ENCODE data around the gene KCNT1. TPM values are rescaled to one million over a fixed set of nuclear protein-coding genes. Genes with fewer than 3 reads are reported as not detected.
"Not testable (repeated sequence)": the region's sequence is repeated elsewhere in the genome, so short reads cannot be mapped to it uniquely, and the experiment has no call there.

KCNT1 gene
- not detected in 2 replicates for total RNA-seq (2014; rRNA removed; shearing (Covaris generic))

DNA sequence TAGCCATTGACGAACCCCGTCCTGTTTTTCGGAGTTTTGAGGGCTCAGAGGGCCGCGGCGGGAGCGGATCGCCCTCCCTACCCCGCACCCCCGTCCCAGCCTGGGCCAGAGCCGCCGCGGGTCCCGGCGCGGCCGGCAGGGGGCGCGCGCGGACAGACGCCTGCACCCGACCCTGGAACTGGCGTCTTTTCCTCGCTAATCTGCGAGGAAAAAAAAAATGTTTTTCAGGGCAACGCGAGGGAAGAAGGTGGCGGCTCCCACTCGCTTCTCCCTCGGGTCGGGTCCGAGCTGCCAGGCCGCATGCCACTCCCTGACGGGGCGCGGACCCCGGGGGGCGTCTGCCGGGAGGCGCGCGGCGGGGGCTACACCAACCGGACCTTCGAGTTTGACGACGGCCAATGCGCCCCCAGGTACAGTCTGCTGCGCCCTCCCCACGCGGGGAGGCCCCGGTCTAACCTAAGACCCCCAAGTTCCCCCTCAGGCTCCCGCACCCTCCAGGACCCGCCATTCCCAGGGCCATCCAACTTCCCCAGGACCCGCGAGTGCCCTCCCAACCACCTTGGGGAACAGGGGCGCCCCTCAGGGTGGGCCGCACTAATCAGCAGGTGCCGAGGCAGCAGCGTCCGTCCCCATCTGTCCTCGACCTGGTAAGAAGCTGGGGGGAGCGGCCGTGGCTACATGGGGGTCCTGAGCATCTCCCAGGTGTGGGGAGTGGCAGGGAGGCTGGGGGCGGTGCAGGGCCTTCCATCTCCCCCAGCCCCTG, at the start of gene KCNT1:
KCNT1 (plus strand) TSS at position 227 of the 763 bp plus-strand sequence; CDS start at position 301, 74 bp downstream.
- DNase-seq (ENCODE audit: low spot score) = peak; percentile 44

DNA sequence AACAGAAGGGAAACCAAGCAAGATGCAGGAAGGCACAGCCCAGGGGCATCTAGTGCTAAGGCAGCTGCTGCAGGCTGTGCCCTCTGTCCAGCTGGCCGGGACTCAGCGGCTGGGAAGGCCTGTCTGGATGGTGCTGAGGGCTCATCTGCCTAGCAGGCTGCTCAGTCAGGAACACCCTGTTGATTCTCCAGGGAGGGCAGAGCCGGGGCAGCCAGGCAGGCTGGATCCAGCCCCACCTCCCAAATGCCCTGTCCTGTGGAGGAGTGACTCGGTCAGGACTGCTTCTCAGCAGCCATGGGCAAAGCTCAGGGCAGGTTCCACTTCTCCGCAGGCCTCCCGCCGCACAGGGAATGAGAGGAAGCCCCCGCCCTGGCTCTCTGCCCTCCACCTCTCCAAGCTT, 46.7 kb upstream of the KCNT1 start:
- DNase-seq (ENCODE audit: low spot score) = no peak

- no peak for DNase-seq (ENCODE audit: low spot score)
Measured at GRCh38 chr9:135657416-135657815, 44.6 kb upstream of the KCNT1 start.

DNA sequence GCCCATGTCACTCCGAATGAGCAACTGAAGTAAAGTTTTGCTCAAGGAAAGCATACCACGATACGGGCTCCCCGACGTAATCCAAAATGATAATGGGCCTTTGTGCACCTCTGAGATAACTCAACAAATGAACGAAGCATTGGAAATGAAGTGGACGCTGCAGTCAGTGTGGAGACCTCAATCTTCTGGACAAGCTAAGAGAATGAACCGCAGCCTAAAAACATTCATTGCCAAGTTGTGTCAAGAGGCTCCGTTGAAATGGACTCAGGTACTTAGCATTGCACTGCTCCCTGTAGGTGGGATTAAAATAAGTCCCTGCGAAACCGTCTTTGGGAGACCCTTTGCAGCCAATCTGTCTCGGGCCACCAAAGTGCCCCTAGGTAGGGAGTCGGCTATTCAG, 42.7 kb upstream of the KCNT1 start:
- no peak for DNase-seq (ENCODE audit: low spot score)

GRCh38 chr9:135660407-135660806, 41.6 kb upstream of the KCNT1 start:
- no peak for DNase-seq (ENCODE audit: low spot score)

DNA sequence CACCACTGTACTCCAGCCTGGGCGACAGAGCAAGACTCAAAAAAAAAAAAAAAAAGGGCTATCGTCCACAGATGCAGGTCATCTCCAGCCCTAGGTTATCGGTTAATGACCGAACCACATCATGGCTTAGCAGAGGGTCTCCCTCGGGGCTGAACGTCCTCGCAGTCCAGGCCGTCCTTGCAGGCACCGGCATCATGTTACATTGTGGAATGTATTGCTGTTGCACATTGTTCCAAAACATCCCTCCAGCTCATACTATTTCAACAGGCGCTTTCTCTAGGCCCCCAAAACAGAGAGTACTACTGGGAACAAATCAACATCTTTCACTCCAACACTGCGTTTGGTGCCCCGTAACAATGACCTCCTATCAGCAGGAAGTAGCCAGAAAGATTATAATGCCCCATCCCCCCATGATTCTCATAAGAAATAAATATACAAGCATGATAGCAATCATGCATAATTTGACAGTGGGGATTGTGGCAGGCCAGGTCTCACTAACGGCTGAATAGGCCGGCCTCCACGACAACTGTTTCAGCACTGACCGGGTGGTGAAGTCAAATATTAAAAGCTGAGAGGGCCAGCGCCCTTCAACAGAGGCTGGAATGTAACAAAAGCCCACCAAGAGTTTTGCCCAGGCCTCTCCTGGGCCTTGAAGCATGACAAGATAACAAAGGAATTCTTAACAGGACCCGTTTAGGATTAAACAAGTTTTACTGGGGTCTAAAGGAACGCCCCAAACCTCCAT, 40.0 kb upstream of the KCNT1 start:
- DNase-seq (ENCODE audit: low spot score) = no peak

DNA sequence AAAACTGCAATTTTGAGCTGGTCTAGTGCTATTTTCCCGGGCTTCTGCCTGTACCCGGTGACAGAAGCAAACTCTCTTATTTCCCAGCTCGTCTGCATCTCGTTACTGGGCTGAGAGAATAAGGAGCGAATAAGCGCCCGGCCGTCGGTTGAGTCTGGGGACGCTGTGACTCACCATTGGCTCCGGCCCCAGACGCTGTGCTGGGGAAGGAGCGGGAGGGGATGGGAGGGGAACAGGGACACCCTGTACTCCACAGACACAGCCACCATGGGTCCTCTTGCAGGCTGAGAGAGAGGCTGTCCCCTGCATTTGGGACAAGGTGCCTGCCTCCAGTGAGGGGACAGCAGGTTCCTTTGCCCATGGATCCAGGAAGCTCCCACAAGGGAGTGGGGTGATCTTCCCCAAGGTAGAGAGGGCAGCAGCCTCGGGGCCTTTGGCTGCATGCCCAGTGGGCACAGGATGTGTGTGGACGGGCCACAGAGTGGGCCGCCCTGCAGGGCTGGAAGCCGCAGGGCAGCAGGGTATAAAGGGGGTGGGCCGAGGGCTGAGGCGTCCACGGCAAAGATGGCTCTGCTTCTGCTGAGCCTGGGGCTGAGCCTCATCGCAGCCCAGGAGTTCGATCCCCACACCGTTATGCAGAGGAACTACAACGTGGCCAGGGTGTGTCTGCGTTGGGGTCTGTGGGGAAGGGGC, 39.1 kb upstream of the KCNT1 start, which contains the start of gene LCN9:
LCN9 (plus strand) TSS at position 552 of the 693 bp plus-strand sequence; CDS start at position 565, 13 bp downstream.
- DNase-seq (ENCODE audit: low spot score) = no peak

DNA sequence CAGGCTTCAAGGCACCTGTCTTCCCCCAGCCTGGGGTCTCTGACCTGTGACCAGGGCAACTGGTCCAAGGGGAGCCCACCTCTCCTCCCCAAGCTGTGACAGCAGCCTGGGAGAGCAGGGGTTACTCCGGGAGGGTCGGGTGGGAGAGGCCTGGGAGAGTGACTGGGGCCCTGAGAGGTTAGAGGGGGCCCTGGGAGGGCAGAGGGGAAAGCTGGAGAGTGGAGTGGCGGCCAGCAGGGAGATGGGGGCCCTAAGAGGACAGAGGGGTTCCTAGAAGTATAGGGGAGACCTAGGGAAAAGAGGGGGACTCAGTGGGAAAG, 38.6 kb upstream of the KCNT1 start:
- no peak for DNase-seq (ENCODE audit: low spot score)

- no peak for DNase-seq (ENCODE audit: low spot score)
Measured at GRCh38 chr9:135663857-135664256, 38.1 kb upstream of the KCNT1 start.

GRCh38 chr9:135664266-135664665, 37.7 kb upstream of the KCNT1 start:
- DNase-seq (ENCODE audit: low spot score) = no peak

DNA sequence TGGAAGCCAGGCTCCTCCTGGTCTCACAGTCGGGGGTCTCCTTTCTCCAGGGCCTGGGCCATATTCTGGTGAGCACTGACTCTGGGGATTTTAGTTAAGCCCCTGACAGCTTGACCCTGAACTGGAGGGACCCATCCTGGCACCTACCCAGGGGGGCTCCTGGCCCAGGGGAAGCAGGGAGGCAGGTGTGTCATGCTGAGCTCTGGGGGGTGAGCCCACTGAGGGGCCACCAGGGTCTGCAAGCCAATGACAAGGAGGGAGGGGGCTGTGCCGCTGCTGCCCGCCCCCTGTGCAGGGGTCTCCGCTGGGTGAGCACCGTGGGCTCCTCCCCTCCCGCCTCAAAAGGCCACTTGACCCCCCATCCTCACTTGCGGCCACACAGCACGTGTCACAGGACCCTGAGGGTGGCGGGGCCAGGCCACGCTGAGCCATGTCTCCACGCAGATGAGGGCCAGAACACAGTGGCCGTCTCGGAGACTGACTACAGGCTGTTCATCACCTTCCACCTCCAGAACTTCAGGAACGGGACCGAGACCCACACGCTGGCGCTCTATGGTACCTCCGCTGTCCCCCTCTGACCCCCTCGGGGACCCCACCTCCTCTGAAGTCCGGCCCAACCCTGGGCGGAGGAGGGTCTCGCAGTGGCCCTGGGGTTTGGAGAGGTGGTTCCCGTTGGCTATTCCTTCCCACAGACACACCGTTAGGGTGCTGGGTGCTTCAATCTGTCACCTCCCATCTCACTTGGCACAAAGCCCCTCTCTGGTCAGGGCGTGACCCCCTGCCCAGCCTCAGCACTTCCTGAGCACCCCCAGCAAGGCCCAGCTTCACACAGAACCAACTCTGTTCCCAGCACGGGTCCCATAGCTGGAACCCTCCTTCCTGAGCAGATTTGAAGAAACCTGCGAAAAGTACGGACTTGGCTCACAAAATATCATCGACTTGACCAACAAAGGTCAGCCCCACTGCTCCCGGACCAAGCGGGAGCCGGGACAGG, 36.9 kb upstream of the KCNT1 start:
- DNase-seq (ENCODE audit: low spot score) = no peak

DNA sequence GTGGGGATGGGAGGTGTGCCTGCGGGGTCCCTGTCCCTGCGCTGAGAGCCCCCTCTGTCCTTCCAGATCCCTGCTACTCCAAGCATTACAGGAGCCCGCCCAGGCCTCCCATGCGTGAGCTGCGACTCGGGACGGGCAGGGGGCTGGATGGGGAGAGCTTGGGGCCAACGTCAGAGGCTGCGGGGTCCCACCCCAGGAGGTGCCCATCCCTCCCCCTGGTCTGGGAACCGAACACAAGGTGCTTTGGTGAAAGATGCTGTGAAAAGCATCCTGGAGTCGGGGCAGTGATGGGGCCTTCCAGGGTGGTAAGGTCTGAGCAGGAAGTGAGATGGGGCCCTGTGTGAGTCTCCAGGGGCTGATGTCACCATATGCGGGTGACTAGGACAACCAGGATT, 36.2 kb upstream of the KCNT1 start:
- DNase-seq (ENCODE audit: low spot score) = no peak

DNA sequence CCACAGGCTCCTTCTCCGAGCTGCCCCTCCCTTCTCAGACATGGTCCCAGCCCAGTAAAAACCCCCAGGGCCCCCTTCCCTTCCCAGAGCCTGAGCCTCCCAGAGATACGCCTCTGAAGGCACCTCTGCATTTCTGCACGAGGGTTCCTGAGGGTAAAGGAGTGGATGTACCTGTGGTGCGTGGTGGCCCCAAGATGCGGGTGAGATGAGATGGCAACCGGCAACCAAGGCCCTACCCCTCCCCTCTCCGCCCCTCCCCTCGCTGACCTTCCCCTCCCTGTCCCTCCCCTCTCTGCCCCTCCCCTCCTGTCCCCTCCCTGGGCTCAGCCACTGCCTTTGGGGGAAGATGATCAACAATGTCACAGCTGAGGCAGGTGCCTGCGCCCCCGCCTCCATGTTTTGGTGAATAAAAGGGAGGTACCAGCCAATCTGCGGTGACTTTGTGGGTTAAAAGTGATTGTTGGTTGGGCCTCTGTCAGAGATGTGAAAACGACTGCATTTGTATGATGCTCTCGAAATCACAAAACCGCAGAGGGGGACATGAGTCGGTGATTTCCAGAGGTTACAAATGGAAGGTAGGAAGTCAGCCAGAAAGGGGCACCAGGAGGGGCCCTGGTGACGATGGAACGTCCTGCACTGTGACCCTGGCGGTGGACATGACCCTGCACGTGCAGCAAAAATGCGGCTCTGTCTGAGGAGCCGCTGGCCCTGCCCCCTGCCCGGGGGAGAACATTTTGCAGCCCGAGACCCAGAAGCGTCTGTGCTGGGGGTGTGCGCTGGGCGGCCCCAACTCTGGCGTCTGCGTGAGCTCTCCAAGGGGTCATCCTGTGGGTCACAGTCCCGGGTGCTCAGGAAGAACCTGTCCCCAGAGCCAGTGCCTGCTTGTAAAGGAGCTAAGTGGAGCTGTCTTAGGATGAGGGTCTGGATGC, 35.2 kb upstream of the KCNT1 start:
- no peak for DNase-seq (ENCODE audit: low spot score)

GRCh38 chr9:135667463-135668001, 34.5 kb upstream of the KCNT1 start:
- no peak for DNase-seq (ENCODE audit: low spot score)

DNA sequence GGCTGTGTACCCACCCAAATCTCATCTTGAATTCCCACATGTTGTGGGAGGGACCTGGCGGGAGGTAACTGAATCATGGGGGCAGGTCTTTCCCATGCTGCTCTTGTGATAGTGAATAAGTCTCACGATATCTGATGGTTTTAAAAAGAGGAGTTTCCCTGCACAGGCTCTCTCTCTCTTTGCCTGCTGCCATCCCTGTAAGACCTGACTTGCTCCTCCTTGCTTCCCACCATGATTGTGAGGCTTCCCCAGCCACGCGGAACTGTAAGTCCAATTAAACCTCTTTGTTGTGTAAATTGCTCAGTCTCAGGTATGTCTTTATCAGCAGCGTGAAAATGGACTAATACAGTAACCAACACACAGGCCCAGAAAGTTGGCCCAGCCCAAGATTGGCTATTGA, 33.0 kb upstream of the KCNT1 start:
- DNase-seq (ENCODE audit: low spot score) = not testable (repeated sequence)

- DNase-seq (ENCODE audit: low spot score) = no peak
Measured at GRCh38 chr9:135669616-135670285, 32.2 kb upstream of the KCNT1 start.

GRCh38 chr9:135670721-135671590, 31.0 kb upstream of the KCNT1 start:
- no peak for DNase-seq (ENCODE audit: low spot score)

DNA sequence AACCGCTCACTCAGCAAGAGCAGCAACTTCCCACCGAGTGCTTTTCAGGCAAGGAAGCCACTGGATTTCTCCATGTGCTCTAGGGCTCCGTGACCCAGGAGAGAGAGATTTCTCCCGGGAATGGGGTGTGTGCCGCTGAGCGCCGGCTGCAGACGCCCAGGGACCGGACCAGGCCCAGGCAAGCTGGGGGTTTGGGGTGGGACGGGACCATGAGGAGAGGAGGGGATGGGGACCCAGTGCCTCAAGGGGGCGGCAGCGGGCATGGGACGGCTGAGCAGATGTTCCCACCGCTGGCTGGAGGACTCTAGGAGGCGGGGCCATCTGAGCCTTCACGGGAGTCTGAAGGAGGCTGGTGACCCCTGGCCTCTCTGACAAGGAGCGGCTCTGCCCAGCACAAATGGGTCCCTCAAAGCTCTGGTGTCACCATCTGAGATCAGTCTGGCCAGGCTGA, 30.4 kb upstream of the KCNT1 start:
- no peak for DNase-seq (ENCODE audit: low spot score)

Measured in HT-29 (cell line).